Dedifferentiated amniotic fluid mesenchymal stem cell (primary cell): ENCODE measurements around the gene MACIR.

Source experiments
- DNase-seq: peaks from one replicate; pipeline ENCODE4 v3.0.0-alpha.2; 2016; ENCODE audit errors: extremely low spot score

MACIR gene

GRCh38 chr5:103245761-103246160, 12.8 kb upstream of the MACIR start:
- DNase-seq: no peak

GRCh38 chr5:103247118-103247517, 11.4 kb upstream of the MACIR start:
- DNase-seq: no peak

- no peak for DNase-seq
These were observed 9.5 kb upstream of the MACIR start for GRCh38 chr5:103249068-103249467.

- no peak for DNase-seq
These were observed 3.6 kb upstream of the MACIR start for GRCh38 chr5:103254921-103255320.

GRCh38 chr5:103255691-103256090, 2.9 kb upstream of the MACIR start:
- no peak for DNase-seq

- no peak for DNase-seq
These were observed 2.4 kb upstream of the MACIR start for GRCh38 chr5:103256178-103256577.

- DNase-seq: no peak
These were observed 568 bp downstream of the MACIR start for GRCh38 chr5:103258957-103259704.

- DNase-seq: no peak
These were observed 1.3 kb downstream of the MACIR start for GRCh38 chr5:103259705-103260355.

GRCh38 chr5:103260951-103261350, 2.4 kb downstream of the MACIR start:
- no peak for DNase-seq

GRCh38 chr5:103262422-103262871, 3.9 kb downstream of the MACIR start:
- DNase-seq: no peak

GRCh38 chr5:103263054-103263453, 4.5 kb downstream of the MACIR start:
- DNase-seq: no peak

- DNase-seq: no peak
These were observed 5.9 kb downstream of the MACIR start for GRCh38 chr5:103264508-103264907.

GRCh38 chr5:103270581-103270980, 12.0 kb downstream of the MACIR start:
- DNase-seq: no peak

GRCh38 chr5:103271570-103272289, 13.2 kb downstream of the MACIR start:
- DNase-seq: no peak

- peak; percentile 33 for DNase-seq
These were observed 13.8 kb downstream of the MACIR start for GRCh38 chr5:103272377-103272776.

- no peak for DNase-seq
These were observed 15.4 kb downstream of the MACIR start for GRCh38 chr5:103273952-103274351.

GRCh38 chr5:103275851-103276250, 17.3 kb downstream of the MACIR start:
- no peak for DNase-seq

- no peak for DNase-seq
These were observed 22.4 kb downstream of the MACIR start for GRCh38 chr5:103280967-103281366.

GRCh38 chr5:103283120-103283519, 24.6 kb downstream of the MACIR start:
- DNase-seq: no peak

GRCh38 chr5:103283869-103284268, 25.3 kb downstream of the MACIR start:
- DNase-seq: no peak

GRCh38 chr5:103286622-103287021, 28.1 kb downstream of the MACIR start:
- DNase-seq: no peak

- DNase-seq: no peak
These were observed 30.5 kb downstream of the MACIR start for GRCh38 chr5:103289024-103289423.

- no peak for DNase-seq
These were observed 32.3 kb downstream of the MACIR start for GRCh38 chr5:103290846-103291245.
